Pancreas (tissue), 10 donors: ENCODE results near the gene MKNK1. TPM values are rescaled to one million over a fixed set of nuclear protein-coding genes. Genes with fewer than 3 reads are reported as not detected.
A peak's percentile ranks its signal among the peaks of the same experiment; 100 is the strongest.

Experiments used
- ATAC-seq, 4 donors: fragments of 200-7000 bp; cut with Tn5 transposase; one replicate each; pipeline versions ENCODE4 v1.8.0 to v1.9.1; 2020; ENCODE audit warnings: mild to moderate bottlenecking in 4 of 4, moderate library complexity in 4 of 4
- DNase-seq, 6 donors: peaks; one replicate each; pipeline ENCODE4 v3.0.0-alpha.2; 2020
- FAIRE-seq: peaks from 2 replicates; lab custom pipeline; 2012; peaks lifted over from hg19 to GRCh38; lab: Jason Lieb, UNC
- H3K27ac ChIP-seq, 4 donors: fragments of 200-600 bp; sonication (generic); 1 replicate in 3 of 4; 2 replicates in 1 of 4; pipeline versions ENCODE4 v1.5.0 to v1.8.0; 2020
- H3K27me3 ChIP-seq, 4 donors: fragments of 200-600 bp; one replicate each; pipeline ENCODE4 v1.8.0; 2021
- H3K36me3 ChIP-seq, 3 donors: fragments of 200-600 bp; sonication (generic) in 1 of 3; one replicate each; pipeline versions ENCODE4 v1.5.0 to v1.8.0; 2020 to 2021
- H3K4me1 ChIP-seq, 3 donors: fragments of 200-600 bp; one replicate each; pipeline ENCODE4 v1.8.0; 2021
- H3K4me3 ChIP-seq, 4 donors: fragments of 200-600 bp; sonication (generic) in 2 of 4; one replicate each; pipeline versions ENCODE4 v1.5.0 to v1.8.0; 2020 to 2021
- H3K9me3 ChIP-seq, 4 donors: fragments of 200-600 bp; one replicate each; pipeline ENCODE4 v1.8.0; 2021
- CTCF ChIP-seq, 4 donors: fragments of 200-600 bp; sonication (generic) in 3 of 4; IDR thresholded peaks; one replicate each; pipeline versions ENCODE4 v1.5.0 to v1.8.0; 2021; ENCODE audit warnings: antibody characterized with exemption in 4 of 4
- WGBS, 2 donors: extraction: QIAGEN DNeasy Blood & Tissue Kit; methylation state at CpG; one replicate each; pipeline ENCODE4 v1.1.7; 2013; 5-methylcytosine and 5-hydroxymethylcytosine counted together
- intact Hi-C, 3 donors: fragments of 100-400 bp; cut with DNase I; formaldehyde crosslinking; loops; one replicate each; pipeline versions ENCODE4 v1.11.1 to v1.14.2; 2022
- polyA plus RNA-seq, 2 donors: library from polyadenylated mRNA; stranded (reverse); fragments of 200-250 nt; gene quantifications; one replicate each; pipeline ENCODE4 v1.2.3, GENCODE V29; 2013
- total RNA-seq, 6 donors: library from RNA; stranded (reverse); fragmentation: NEBNext Ultra II Directional in 4 of 6; extraction: Animal tissue kit (Norgen Biotek cat#: 25700) in 4 of 6; gene quantifications; one replicate each; pipeline versions ENCODE4 v1.2.1 to v1.2.4, GENCODE V29; 2021 to 2023
- donor health status: healthy with polysubstance abuse.
- donor health status: DM: no; HTN: no; CAD: no; lungs with moderate emphysema.
- donor health status: DM: no; HTN: no; CAD: no.
- donor health status: control.
- donor health status: control.
- donor health status: Bipolar disorder and iron deficiency.
- donor health status: DM: yes; HTN: yes; CAD: no.
- donor health status: DM: no; HTN: no; CAD: no.
- donor health status: DM: no; HTN: no; CAD: no.
- donor health status: DM: yes; HTN: yes; CAD: no.

MKNK1 gene
- total and polyA plus RNA-seq, 8 donors, result 44.9 to 172 (median 103) TPM

- FAIRE-seq, result no peak
Measured at GRCh38 chr1:46536527-46536926, 67.5 kb downstream of the MKNK1 start.

GRCh38 chr1:46535063-46535462 lies 69.0 kb downstream of the MKNK1 start:
- TF ChIP-seq CTCF (IDR thresholded peaks at IDR 0.05), result no peak
- Histone ChIP-seq H3K27ac (no peak overlapping the region), H3K4me1 (peaks cover 0 to 3% (median 0%) of the 10 kb centered on the region in 3 donors), H3K36me3 (no peaks in the 10 kb centered on the region), H3K27me3 (no peaks in the 10 kb centered on the region), H3K4me3 (no peak overlapping the region), H3K9me3 (no peaks in the 10 kb centered on the region)
- 44 to 50% methylated on average over 2 of the region's 2 CpGs for whole genome bisulfite sequencing, 2 donors
- FAIRE-seq, result no peak
- DNase-seq, result peak in 4 of 6 donors; percentile 30 to 50 (median 44)
- peak; percentile 56 to 81 (median 68) for ATAC-seq
- intact Hi-C loops, result no loop called here

More at GRCh38 chr1:46536527-46536926, 67.5 kb downstream of the MKNK1 start:
- TF ChIP-seq CTCF (IDR thresholded peaks at IDR 0.05), result no peak
- Histone ChIP-seq H3K27ac (no peak overlapping the region), H3K27me3 (no peaks in the 10 kb centered on the region), H3K4me1 (peaks cover 0 to 3% (median 0%) of the 10 kb centered on the region in 3 donors), H3K9me3 (no peaks in the 10 kb centered on the region), H3K36me3 (no peaks in the 10 kb centered on the region), H3K4me3 (no peak overlapping the region)
- DNase-seq (no peak), ATAC-seq (no peak)
- intact Hi-C loops, result no loop called here
- WGBS, 2 donors, result 84 to 93% methylated on average over 1 of the region's 1 CpG

- no peak for TF ChIP-seq CTCF (IDR thresholded peaks at IDR 0.05)
- Histone ChIP-seq H3K4me3 (peak overlapping the region in 2 of 4 donors; percentile 27 to 39), H3K4me1 (peaks cover 0 to 3% (median 0%) of the 10 kb centered on the region in 3 donors), H3K27ac (no peak overlapping the region), H3K9me3 (no peaks in the 10 kb centered on the region), H3K27me3 (no peaks in the 10 kb centered on the region), H3K36me3 (no peaks in the 10 kb centered on the region)
- 9 to 10% methylated on average over 62 to 71 of the region's 71 CpGs for WGBS, 2 donors
- DNase-seq (peak in 3 of 6 donors; percentile 38 to 72 (median 69)), ATAC-seq (peak; percentile 17 to 57 (median 36)), FAIRE-seq (no peak)
- intact Hi-C loops, result no loop called here
Measured at GRCh38 chr1:46533179-46533864, 70.7 kb downstream of the MKNK1 start.

GRCh38 chr1:46532498-46533178 lies 71.4 kb downstream of the MKNK1 start:
- no peak for FAIRE-seq
- TF ChIP-seq CTCF (IDR thresholded peaks at IDR 0.05), result peak in 3 of 4 donors; percentile 38 to 45 (median 42)
- peak; percentile 53 to 82 (median 79) for ATAC-seq
- intact Hi-C loops, result no loop called here
- no peak overlapping the region for H3K27ac ChIP-seq
- peaks cover 0 to 3% (median 0%) of the 10 kb centered on the region in 3 donors for H3K4me1 ChIP-seq
- H3K4me3 ChIP-seq, result peak overlapping the region in 2 of 4 donors; percentile 27 to 39
- H3K36me3 ChIP-seq, result no peaks in the 10 kb centered on the region
- DNase-seq, result peak; percentile 26 to 89 (median 50)
- H3K27me3 ChIP-seq, result no peaks in the 10 kb centered on the region
- 3% methylated on average over 25 to 31 of the region's 31 CpGs for WGBS, 2 donors
- no peaks in the 10 kb centered on the region for H3K9me3 ChIP-seq
